ENCODE data around the gene SPAG5. TPM values are rescaled to one million over a fixed set of nuclear protein-coding genes. Genes with fewer than 3 reads are reported as not detected.
"Not testable (repeated sequence)": the region's sequence is repeated elsewhere in the genome, so short reads cannot be mapped to it uniquely, and the experiment has no call there.

Gene SPAG5
- total RNA-seq, 2 experiments from 2014 or later, result 142 to 165 TPM

DNA sequence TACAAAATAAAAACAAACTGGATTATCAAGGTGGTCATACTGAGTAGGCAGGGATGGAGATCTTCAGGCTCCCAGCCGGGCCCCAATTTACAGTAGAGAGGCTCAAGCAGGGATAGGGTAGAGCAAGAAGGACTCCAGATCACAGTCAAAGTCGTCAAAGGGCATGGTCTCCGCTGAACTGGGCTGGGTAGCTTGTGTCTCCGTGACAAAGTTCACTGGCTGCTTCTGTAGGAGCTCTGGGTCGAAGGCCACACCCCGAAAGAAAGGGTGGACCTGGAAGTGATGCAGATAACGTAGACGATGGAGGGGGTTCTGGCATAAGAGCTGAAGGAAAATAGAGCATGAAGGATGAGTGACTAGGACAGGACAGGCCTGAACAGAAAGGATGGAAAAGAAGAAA lies 11.6 kb upstream of the SPAG5 start:
- no peak for ATAC-seq
- POLR2A ChIA-PET, result no interaction called here
- Mint-ChIP-seq H3K9me3 (ENCODE audit: low read depth) (no peaks in the 10 kb centered on the region), H3K4me3 (no peak overlapping the region), H3K27me3 (no peaks in the 10 kb centered on the region), H3K36me3 (ENCODE audit: low read depth) (peaks cover 38% of the 10 kb centered on the region), H3K4me1 (peaks cover 3% of the 10 kb centered on the region), H3K27ac (no peak overlapping the region)
- no peak for DNase-seq
- CTCF ChIA-PET, result interaction anchor here (0.8 to 1.6 kb wide), 8 partner anchors 8 to 116 kb away, joined by 3 to 5 read pairs (median 4); partner anchors contain the start of gene ALDOC
- intact Hi-C loops (cut with DNase I, micrococcal nuclease), result no loop called here

DNA sequence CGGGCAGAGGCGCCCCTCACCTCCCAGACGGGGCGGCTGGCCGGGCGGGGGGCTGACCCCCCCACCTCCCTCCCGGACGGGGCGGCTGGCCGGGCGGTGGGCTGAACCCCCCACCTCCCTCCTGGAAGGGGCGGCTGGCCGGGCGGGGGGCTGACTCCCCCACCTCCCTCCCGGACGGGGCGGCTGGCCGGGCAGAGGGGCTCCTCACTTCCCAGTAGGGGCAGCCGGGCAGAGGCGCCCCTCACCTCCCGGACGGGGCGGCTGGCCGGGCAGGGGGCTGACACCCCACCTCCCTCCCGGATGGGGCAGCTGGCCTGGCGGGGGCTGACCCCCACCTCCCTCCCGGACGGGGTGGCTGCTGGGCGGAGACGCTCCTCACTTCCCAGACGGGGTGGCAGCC lies 5.2 kb upstream of the SPAG5 start:
- H3K4me1 Mint-ChIP-seq, CTCF ChIA-PET: not testable (repeated sequence)
- H3K36me3 Mint-ChIP-seq (ENCODE audit: low read depth), result peaks cover 15% of the 10 kb centered on the region

DNA sequence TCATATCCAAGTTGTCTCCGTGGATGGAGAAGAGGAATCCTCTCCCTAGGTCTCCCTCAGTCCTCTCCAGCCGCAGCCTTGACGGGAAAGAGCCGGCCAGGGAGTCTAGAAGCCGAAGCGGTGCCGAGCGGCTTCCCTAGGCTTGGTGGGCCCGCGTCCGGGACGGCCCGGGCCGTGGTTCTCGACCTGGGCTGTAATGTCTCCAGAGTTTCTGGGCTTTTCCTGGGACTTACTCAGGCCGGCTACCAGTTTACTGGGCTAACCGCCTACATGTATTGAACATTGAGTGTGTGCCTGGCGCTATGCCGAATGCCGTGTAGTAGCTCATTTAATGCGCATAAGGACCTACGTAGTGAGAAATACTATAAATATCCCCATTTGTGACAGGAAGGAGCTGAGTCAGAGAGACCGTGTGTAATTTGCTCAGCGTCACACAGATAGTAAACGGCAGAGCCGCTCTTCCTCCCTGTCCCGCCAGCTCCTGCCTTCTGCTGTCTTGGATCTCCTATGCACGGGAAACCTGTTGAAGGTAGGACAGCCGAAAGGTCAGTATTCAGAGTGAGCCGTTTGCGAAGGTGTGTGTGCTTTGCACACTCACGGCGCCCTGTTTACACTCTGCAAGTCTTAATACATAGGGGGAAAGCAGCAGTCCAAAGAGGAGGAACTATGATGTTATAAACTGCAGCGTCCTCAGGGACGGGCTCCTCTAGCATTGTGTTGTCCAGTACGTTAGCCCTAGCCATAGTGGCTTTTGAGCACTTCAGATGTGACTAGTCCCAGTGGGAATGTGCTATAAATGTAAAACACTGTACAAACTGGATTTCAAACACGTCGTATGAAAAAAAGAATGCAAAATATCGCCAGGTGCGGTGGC lies 723 bp upstream of the SPAG5 start:
- peak; percentile 79 for ATAC-seq
- intact Hi-C loops (cut with DNase I, micrococcal nuclease), result loop anchor here (1.0 to 2.0 kb wide), 14 partner anchors 22 to 353 kb away; partner anchors contain the start of genes PIGS (in 2 of the 2), ALDOC (in 1 of the 2), BLTP2 (in 1 of the 2) and POLDIP2 (in 1 of the 2)
- Mint-ChIP-seq H3K27me3 (no peaks in the 10 kb centered on the region), H3K36me3 (ENCODE audit: low read depth) (peaks cover 20% of the 10 kb centered on the region), H3K4me1 (peaks cover 21% of the 10 kb centered on the region), H3K4me3 (peak overlapping the region; percentile 89), H3K9me3 (ENCODE audit: low read depth) (no peaks in the 10 kb centered on the region), H3K27ac (peak overlapping the region; percentile 98)
- CTCF ChIA-PET, result interaction anchor here (0.6 to 1.1 kb wide), 6 partner anchors 11 to 72 kb away, joined by 3 to 5 read pairs (median 4); partner anchors contain the start of gene PIGS
- POLR2A ChIA-PET, result interaction anchor here (0.7 to 1.9 kb wide), 7 partner anchors 19 to 127 kb away, joined by 3 to 16 read pairs (median 6); partner anchors contain the start of genes ALDOC, PIGS and SDF2
- peak; percentile 89 for DNase-seq

More for the DNA sequence above, 5.2 kb upstream of the SPAG5 start:
- POLR2A ChIA-PET; H3K27me3 Mint-ChIP-seq; H3K27ac Mint-ChIP-seq; intact Hi-C loops (cut with DNase I, micrococcal nuclease); DNase-seq; H3K4me3 Mint-ChIP-seq; H3K9me3 Mint-ChIP-seq (ENCODE audit: low read depth); ATAC-seq: not testable (repeated sequence)

DNA sequence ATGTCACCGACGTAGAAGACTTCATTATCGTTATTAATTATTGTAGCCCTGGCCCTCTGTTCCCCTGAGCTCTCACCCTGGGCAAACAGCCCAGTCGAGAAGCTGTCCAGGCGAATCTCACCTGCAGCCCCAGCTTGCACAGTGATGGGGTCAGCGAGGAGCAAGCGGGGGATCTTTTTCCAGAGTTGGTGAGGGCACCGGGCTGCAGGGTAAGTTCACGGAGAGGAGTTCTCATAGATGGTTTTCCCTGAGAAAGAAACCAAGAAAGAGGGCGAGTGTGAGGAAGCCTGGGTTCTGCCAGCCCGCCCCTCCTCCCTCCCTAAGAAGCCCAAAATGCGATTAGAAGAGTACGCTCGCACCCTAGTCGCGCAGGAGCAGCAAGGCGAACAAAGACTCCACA lies 436 bp downstream of the SPAG5 start:
- intact Hi-C loops (cut with DNase I, micrococcal nuclease), result loop anchor here in 1 of 2 experiments (2.0 kb wide), 2 partner anchors 28 to 50 kb away; partner anchors contain the start of gene PIGS
- ATAC-seq, result no peak
- peaks cover 21% of the 10 kb centered on the region for H3K4me1 Mint-ChIP-seq
- H3K27ac Mint-ChIP-seq, result peak overlapping the region; percentile 98
- no peaks in the 10 kb centered on the region for H3K9me3 Mint-ChIP-seq (ENCODE audit: low read depth)
- no peaks in the 10 kb centered on the region for H3K27me3 Mint-ChIP-seq
- H3K4me3 Mint-ChIP-seq, result peak overlapping the region; percentile 89
- POLR2A ChIA-PET, result interaction anchor here (1.2 to 1.9 kb wide), 3 partner anchors 21 to 71 kb away, joined by 3 to 16 read pairs (median 7); partner anchors contain the start of genes ALDOC and PIGS
- CTCF ChIA-PET, result interaction anchor here (0.8 to 1.6 kb wide), 6 partner anchors 14 to 202 kb away, joined by 3 to 7 read pairs (median 5); partner anchors contain the start of genes ALDOC and PIGS
- DNase-seq, result no peak
- H3K36me3 Mint-ChIP-seq (ENCODE audit: low read depth), result peaks cover 21% of the 10 kb centered on the region

DNA sequence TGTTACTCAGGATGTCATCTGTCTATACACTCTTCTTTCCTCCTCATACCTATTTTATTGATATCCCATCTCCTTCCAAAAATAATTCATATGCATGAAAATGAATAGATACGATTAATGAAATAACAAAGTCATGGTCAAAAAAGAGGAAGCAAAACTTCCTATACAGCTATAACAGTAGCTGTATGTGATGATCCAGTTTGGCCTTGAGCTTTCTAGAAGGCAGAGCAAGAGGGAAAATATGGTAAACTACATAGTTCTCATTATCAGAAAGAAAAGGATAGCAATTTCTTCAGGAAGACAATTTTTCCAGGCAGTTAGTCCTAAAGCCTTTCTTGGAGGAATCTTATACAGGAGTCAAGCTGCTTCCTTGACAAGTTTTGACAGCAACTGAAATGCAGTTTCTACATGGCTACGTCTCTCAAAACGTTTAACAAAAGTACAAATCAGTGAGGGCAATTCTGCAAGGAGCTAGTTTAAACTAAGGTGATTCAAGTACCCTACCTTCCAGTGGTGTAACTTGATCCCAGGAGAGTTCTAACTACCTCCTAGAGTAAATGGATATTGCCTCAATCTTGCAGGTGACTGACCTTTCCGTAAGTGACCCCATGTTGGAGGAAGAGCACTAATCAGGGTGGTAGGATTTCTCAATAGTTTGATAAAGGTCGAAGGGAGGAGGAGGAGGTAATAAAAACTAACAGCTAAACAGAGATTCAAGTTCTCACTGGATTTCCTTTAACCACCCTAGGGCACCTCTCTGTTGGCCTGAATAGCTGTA lies 1.0 kb downstream of the SPAG5 start:
- ChIA-PET CTCF (interaction anchor here (0.6 to 1.6 kb wide), 8 partner anchors 14 to 202 kb away, joined by 3 to 7 read pairs (median 4); partner anchors contain the start of genes ALDOC, BLTP2 and PIGS), POLR2A (interaction anchor here (1.2 kb wide), 1 partner anchor 21 kb away, joined by 3 read pairs; the partner anchor contains the start of gene ALDOC)
- Mint-ChIP-seq H3K36me3 (ENCODE audit: low read depth) (peaks cover 25% of the 10 kb centered on the region), H3K27me3 (no peaks in the 10 kb centered on the region), H3K27ac (peak overlapping the region; percentile 98), H3K4me1 (peaks cover 21% of the 10 kb centered on the region), H3K9me3 (ENCODE audit: low read depth) (no peaks in the 10 kb centered on the region), H3K4me3 (peak overlapping the region; percentile 89)
- no peak for DNase-seq
- no peak for ATAC-seq
- intact Hi-C loops (cut with DNase I, micrococcal nuclease), result loop anchor here in 1 of 2 experiments (2.0 kb wide), 2 partner anchors 27 to 49 kb away; partner anchors contain the start of gene PIGS

DNA sequence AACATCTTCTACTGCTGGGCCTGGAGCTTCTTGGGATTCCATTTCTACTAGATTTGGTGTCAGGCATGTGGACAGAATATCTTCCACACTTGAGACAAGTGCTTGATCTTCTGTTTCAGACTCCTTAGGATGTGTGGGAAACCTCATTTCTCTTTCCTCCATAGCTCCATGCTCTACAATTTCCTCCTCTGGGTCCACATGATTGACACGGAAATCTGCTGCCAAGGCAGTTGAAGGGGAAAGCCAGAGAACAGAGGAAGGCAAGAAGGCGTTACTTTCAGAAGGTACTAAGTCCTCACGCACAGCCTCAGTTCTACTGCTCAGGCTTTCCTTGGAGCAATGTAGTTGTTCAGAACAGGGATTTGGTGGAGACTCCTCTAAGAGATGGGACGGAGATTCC lies 6.6 kb downstream of the SPAG5 start:
- Mint-ChIP-seq H3K36me3 (ENCODE audit: low read depth) (peaks cover 42% of the 10 kb centered on the region), H3K4me3 (no peak overlapping the region), H3K9me3 (ENCODE audit: low read depth) (no peaks in the 10 kb centered on the region), H3K4me1 (peaks cover 1% of the 10 kb centered on the region), H3K27me3 (no peaks in the 10 kb centered on the region), H3K27ac (no peak overlapping the region)
- ChIA-PET POLR2A (interaction anchor here (1.4 kb wide), 1 partner anchor 14 kb away, joined by 3 read pairs; no protein-coding TSS in a partner anchor), CTCF (no interaction called here)
- ATAC-seq, result no peak
- no peak for DNase-seq
- intact Hi-C loops (cut with DNase I, micrococcal nuclease), result no loop called here

DNA sequence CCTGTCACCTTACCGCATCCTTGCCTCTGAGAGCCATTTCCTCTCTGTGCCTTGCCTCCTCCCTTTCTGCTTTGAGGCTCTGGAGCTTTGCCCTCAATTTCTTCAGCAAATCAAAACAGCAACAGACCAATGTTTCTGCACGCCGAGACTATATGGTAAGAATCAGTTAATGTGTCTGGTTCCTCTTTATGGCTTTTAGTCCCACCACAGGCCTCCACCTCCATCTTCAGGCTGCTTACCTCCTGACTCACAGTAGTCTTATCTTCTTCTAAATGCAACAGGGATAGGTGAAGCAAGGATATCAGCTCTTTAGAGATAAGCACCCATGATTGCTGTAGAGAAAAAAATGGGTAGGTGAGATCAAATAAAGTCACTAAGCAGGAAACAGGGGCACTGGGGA lies 13.0 kb downstream of the SPAG5 start:
- Mint-ChIP-seq H3K36me3 (ENCODE audit: low read depth) (peaks cover 35% of the 10 kb centered on the region), H3K4me1 (no peaks in the 10 kb centered on the region), H3K9me3 (ENCODE audit: low read depth) (no peaks in the 10 kb centered on the region), H3K27me3 (no peaks in the 10 kb centered on the region), H3K27ac (no peak overlapping the region), H3K4me3 (no peak overlapping the region)
- CTCF ChIA-PET, result interaction anchor here (0.6 kb wide), 1 partner anchor 103 kb away, joined by 3 read pairs; no protein-coding TSS in a partner anchor
- DNase-seq (no peak), ATAC-seq (no peak)
- intact Hi-C loops (cut with DNase I, micrococcal nuclease), result no loop called here
- POLR2A ChIA-PET, result no interaction called here

DNA sequence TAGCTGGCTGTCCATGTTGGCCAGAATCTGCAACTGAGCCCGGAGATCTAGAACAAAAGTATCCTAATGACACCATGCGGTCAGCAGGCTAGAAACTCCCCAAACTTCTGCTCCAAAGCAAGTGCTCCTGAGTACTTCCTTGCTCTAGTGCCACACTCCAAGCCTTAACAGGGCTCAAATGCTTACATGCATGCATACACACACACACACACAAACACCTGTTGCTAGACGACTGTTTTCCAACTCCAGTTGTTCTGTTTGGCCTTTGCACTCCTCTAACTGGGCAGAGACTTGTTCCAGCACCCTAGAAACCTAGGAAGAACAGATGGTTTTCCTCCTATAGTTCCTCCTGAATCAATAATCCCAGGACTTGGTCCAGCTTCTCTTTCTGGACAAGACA lies 14.4 kb downstream of the SPAG5 start:
- peaks cover 14% of the 10 kb centered on the region for H3K4me1 Mint-ChIP-seq
- ChIA-PET POLR2A (no interaction called here), CTCF (interaction anchor here (0.5 to 1.1 kb wide), 3 partner anchors 28 to 44 kb away, joined by 3 read pairs; no protein-coding TSS in a partner anchor)
- DNase-seq, result no peak
- no peak overlapping the region for H3K4me3 Mint-ChIP-seq
- H3K27ac Mint-ChIP-seq, result no peak overlapping the region
- intact Hi-C loops (cut with DNase I, micrococcal nuclease), result no loop called here
- H3K36me3 Mint-ChIP-seq (ENCODE audit: low read depth), result peaks cover 38% of the 10 kb centered on the region
- H3K27me3 Mint-ChIP-seq, result no peaks in the 10 kb centered on the region
- no peak for ATAC-seq
- H3K9me3 Mint-ChIP-seq (ENCODE audit: low read depth), result no peaks in the 10 kb centered on the region

DNA sequence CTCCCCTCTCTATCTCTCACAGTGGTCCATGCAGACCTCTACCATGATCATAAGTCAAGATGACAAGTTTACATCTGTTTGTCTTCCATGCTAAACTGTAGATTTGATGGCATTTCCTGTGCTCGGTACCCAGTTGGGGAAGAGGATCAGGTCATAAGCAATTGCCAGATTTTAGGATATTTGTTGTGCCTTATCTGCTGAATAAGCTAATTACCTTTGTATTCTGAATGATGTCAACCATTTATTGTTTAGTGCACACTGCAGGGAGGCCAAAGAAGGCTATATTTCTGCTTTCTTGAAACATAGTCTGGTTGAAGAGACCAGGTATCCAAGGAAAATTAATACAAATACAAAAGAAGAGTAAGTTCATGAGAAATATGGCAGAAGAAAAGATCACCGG lies 16.3 kb downstream of the SPAG5 start:
- Mint-ChIP-seq H3K9me3 (ENCODE audit: low read depth) (no peaks in the 10 kb centered on the region), H3K27ac (no peak overlapping the region), H3K27me3 (no peaks in the 10 kb centered on the region), H3K4me1 (peaks cover 21% of the 10 kb centered on the region), H3K4me3 (no peak overlapping the region), H3K36me3 (ENCODE audit: low read depth) (peaks cover 45% of the 10 kb centered on the region)
- intact Hi-C loops (cut with DNase I, micrococcal nuclease), result no loop called here
- ChIA-PET CTCF (interaction anchor here (0.6 to 1.7 kb wide), 2 partner anchors 17 to 35 kb away, joined by 3 read pairs; no protein-coding TSS in a partner anchor), POLR2A (no interaction called here)
- ATAC-seq, result no peak
- no peak for DNase-seq

DNA sequence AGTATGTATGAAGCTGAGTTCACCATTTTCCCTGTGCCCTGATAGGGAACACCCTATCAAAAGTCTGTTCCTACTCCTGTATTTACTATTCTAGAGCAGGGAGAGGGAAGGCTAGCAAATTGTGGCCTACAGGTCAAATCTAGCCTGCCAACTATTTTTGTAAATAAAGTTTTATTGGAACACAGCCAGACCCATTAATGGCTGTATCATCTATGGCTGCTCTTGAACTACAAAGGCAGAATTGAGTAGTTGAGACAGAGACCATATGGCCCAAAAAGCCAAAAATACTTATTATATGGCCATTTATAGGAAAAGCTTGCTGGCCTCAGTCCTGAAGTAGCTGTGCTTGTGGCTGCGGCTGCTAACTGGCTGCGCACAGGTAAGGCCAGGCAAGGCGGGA lies 17.9 kb downstream of the SPAG5 start:
- peaks cover 30% of the 10 kb centered on the region for H3K4me1 Mint-ChIP-seq
- H3K27ac Mint-ChIP-seq, result no peak overlapping the region

More for the DNA sequence above, 17.9 kb downstream of the SPAG5 start:
- no peak for DNase-seq
- intact Hi-C loops (cut with DNase I, micrococcal nuclease), result no loop called here
- Mint-ChIP-seq H3K4me3 (no peak overlapping the region), H3K36me3 (ENCODE audit: low read depth) (peaks cover 49% of the 10 kb centered on the region), H3K27me3 (no peaks in the 10 kb centered on the region), H3K9me3 (ENCODE audit: low read depth) (no peaks in the 10 kb centered on the region)
- ATAC-seq, result no peak
- CTCF ChIA-PET, result interaction anchor here (1.4 to 1.8 kb wide), 3 partner anchors 14 to 63 kb away, joined by 3 read pairs; no protein-coding TSS in a partner anchor
- POLR2A ChIA-PET, result no interaction called here
